Epithelial cell of proximal tubule (primary cell): ENCODE measurements around the gene SERP2. TPM values are rescaled to one million over a fixed set of nuclear protein-coding genes. Genes with fewer than 3 reads are reported as not detected.

Experiments
- DNase-seq: peaks from one replicate; pipeline ENCODE4 v3.0.0-alpha.2; 2011; ENCODE audit warnings: low read depth
- H3K4me3 ChIP-seq: 2 replicates; pipeline ENCODE4 v1.5.1; 2011; ENCODE audit warnings: low read depth, mild to moderate bottlenecking, low read length
- total RNA-seq: library from RNA; depleted of rRNA; stranded (reverse); fragments of >200 nt; gene quantifications from 2 replicates; pipeline ENCODE4 v1.2.3, GENCODE V29; 2015
- TF ChIP-seq, protein P1 (sequence below): conservative IDR thresholded peaks from 2 replicates; pipeline ENCODE4 v1.5.1; 2012; ENCODE audit warnings: low read depth, mild to moderate bottlenecking, low read length

Gene SERP2
- total RNA-seq, 1 donor from 2014 or later = 2.7 TPM

DNA sequence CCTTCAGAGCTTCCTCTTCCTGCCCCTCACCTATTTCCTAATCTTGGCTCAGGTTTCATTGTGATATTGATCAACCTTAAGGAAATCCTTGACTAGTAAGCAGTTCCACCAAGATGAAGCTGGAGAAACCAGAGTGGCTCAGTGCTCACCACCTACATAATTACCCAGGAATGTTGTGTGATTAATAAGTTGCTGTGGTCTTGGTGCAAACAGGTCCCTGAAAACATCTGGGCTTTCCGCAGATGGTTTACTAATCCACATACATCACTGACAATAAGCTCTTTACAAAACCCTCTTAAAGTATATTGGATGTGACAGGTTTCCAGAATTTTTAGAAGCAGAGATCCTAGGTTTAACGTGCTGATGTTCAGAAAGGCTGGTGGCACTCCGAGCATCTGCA is 8.6 kb upstream of the SERP2 start:
- DNase-seq = peak; percentile 61
- TF ChIP-seq, protein P1, sequence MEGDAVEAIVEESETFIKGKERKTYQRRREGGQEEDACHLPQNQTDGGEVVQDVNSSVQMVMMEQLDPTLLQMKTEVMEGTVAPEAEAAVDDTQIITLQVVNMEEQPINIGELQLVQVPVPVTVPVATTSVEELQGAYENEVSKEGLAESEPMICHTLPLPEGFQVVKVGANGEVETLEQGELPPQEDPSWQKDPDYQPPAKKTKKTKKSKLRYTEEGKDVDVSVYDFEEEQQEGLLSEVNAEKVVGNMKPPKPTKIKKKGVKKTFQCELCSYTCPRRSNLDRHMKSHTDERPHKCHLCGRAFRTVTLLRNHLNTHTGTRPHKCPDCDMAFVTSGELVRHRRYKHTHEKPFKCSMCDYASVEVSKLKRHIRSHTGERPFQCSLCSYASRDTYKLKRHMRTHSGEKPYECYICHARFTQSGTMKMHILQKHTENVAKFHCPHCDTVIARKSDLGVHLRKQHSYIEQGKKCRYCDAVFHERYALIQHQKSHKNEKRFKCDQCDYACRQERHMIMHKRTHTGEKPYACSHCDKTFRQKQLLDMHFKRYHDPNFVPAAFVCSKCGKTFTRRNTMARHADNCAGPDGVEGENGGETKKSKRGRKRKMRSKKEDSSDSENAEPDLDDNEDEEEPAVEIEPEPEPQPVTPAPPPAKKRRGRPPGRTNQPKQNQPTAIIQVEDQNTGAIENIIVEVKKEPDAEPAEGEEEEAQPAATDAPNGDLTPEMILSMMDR = no peak
- H3K4me3 ChIP-seq = no peak overlapping the region

DNA sequence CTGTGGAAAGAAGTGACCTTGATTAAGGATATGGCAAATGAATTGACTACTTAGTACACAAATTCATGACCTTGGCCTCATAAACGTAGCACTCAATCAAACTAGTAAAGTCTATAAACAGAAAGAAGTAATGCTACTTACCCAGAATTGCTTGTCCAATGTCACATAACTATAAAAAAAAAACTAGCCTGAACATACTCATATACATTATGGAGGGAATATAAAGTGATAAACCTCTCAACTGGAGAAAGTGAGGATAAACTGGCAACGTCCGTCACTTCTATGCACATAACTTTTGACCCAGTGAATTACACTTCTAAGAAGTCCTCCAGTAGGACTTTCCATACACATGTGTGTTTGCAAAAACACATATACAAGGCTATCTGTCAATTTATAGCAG is 7.7 kb upstream of the SERP2 start:
- TF ChIP-seq, protein P1 = no peak
- H3K4me3 ChIP-seq = no peak overlapping the region
- DNase-seq = no peak

DNA sequence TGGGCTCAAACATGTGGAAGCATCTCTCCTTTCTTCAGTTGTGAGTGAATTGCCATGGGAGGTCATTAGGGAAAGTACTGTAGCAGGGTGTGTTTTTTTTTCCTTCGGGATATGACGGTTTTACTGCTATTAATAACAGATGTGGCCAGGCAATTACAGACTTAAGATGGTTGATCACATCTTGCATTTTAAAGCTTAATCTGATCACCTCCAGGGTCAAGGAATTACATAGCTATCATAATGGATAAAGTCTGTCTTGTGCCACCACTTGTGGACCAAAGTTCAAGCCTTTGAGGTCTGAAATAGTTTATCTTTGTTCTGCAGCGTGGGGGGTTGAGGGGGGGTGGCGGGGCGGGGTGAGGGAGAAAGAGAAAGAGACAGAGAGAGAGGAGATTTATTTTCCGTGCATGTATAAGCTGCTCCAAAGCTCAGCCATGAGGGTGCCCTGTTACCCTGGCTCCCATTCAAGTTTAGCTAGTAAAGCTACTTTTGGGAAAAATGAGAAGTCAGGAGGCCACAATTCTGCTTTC is 5.5 kb upstream of the SERP2 start:
- TF ChIP-seq, protein P1 = no peak
- no peak overlapping the region for H3K4me3 ChIP-seq
- DNase-seq = no peak

DNA sequence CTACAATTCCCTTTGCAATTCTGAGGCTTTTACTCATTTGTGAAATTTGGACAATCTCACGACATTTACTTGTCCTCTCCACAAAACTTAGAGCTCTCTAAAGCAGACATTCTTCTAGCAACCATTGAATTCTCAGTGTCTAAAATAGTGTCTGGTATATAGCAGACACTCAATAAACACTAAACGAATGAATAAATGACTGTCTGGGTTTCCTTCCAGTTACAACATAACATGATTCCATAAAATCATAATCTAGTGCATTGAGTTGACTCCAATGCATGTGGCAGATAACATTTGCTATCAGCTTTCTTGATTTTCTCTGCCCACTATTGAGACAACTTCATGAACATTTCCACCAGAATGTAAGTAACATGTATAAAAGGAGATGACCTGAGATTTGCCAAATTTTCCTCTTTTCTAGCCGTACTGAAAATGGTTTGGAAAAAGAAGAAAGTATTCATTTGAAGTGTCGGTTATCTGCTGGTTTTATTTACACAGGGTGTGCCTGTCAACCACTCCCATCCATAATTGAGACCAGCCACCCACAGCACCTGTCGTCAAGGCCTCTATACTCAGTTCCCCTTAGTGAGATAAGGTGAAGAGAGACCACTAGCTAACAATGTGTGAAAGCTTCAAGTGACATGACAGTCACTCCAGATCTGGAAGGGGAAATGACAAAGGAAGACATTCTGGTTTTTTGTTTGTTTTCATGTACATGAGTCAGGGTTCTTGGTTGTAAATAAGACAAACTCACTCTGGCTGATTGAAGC is 4.8 kb upstream of the SERP2 start:
- DNase-seq = no peak
- no peak overlapping the region for H3K4me3 ChIP-seq
- TF ChIP-seq, protein P1 = no peak

DNA sequence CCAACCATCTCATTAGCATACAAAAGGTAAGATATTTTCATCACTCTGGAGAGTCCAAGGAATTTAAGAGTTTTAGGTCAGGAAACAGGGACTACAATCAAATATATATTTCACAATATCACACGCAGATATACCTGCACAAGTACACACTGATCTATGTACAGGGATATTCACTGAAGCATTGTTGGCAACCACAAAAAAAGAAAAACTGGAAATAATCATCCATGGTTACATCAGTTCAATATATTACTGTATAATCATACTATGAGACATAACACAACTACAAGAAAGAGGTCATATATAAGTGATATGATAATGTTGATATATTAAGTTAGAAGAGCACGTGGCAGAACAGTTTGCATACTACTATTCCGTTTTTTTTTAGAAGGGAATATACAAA is 2.2 kb upstream of the SERP2 start:
- DNase-seq = no peak

DNA sequence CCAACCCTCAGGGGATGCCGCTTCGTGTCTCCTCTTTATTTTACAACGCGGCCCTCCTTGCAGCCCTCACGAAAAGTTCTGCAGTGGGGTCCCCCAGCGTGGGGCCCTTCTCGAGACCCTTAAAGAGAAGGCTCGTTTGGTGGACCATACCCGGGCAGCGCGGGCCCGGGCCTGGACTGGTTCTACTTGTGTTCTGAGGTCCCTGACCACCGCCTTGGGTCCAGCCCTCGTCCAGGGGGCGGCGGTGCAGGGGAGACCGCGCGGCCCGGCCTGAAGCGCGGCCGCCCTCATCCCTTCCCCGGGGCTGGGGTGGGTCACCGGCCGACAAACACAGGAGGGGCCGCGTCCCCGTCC is 400 bp upstream of the SERP2 start:
- no peak for DNase-seq
- TF ChIP-seq, protein P1 = no peak
- peak overlapping the region; percentile 65 for H3K4me3 ChIP-seq

More for the DNA sequence above, 2.2 kb upstream of the SERP2 start:
- TF ChIP-seq, protein P1 = no peak
- no peak overlapping the region for H3K4me3 ChIP-seq

DNA sequence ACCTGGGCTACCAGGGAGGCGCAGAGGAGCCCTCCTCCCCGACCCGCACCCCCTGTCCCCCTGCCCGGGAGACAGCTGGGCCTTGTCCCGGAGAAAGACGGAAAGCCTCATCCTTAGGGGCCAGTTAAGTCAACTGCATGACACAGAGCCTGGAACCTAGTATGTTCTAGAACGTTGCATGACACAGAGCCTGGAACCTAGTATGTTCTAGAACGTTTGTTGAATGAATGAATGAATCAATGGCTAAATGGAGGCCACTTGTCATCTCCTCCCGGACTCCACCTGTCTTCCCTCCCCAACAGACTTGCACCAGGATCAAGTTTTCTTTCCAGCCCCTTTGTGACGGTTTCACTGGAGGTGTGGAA is 706 bp downstream of the SERP2 start:
- TF ChIP-seq, protein P1 = no peak
- H3K4me3 ChIP-seq = peak overlapping the region; percentile 65
- DNase-seq = no peak
